IPS-11a (cell line): ENCODE measurements around the gene SNX17.

Experiments
- H3K4me3 ChIP-seq: one replicate; pipeline ENCODE4 v1.5.1; 2013; ENCODE audit warnings: low read depth, low read length, control low read depth

Gene SNX17

GRCh38 chr2:27363933-27364332 is 6.5 kb upstream of the SNX17 start:
- H3K4me3 ChIP-seq: no peak overlapping the region

- peak overlapping the region; percentile 97 for H3K4me3 ChIP-seq
These were observed 868 bp upstream of the SNX17 start for GRCh38 chr2:27369471-27370025.

- peak overlapping the region; percentile 97 for H3K4me3 ChIP-seq
These were observed 602 bp downstream of the SNX17 start for GRCh38 chr2:27370816-27371620.

- no peak overlapping the region for H3K4me3 ChIP-seq
These were observed 2.5 kb downstream of the SNX17 start for GRCh38 chr2:27372937-27373336.

- H3K4me3 ChIP-seq: no peak overlapping the region
These were observed 3.2 kb downstream of the SNX17 start for GRCh38 chr2:27373567-27373966.

- no peak overlapping the region for H3K4me3 ChIP-seq
These were observed 5.2 kb downstream of the SNX17 start for GRCh38 chr2:27375513-27376099.

- H3K4me3 ChIP-seq: no peak overlapping the region
These were observed 5.9 kb downstream of the SNX17 start for GRCh38 chr2:27376151-27376865.

- no peak overlapping the region for H3K4me3 ChIP-seq
These were observed 6.6 kb downstream of the SNX17 start for GRCh38 chr2:27376866-27377617.

GRCh38 chr2:27377618-27378095 is 7.2 kb downstream of the SNX17 start:
- no peak overlapping the region for H3K4me3 ChIP-seq

GRCh38 chr2:27378096-27378808 is 7.8 kb downstream of the SNX17 start:
- H3K4me3 ChIP-seq: no peak overlapping the region

- H3K4me3 ChIP-seq: no peak overlapping the region
These were observed 8.4 kb downstream of the SNX17 start for GRCh38 chr2:27378809-27379290.

GRCh38 chr2:27379383-27379835 is 9.0 kb downstream of the SNX17 start:
- peak overlapping the region; percentile 84 for H3K4me3 ChIP-seq

- H3K4me3 ChIP-seq: peak overlapping the region; percentile 84
These were observed 9.6 kb downstream of the SNX17 start for GRCh38 chr2:27379836-27380625.

GRCh38 chr2:27380626-27381545 is 10.5 kb downstream of the SNX17 start, which contains the start of gene ZNF513:
Gene ZNF513, minus strand, starts transcription at chr2:27380734. Its CDS starts 208 bp downstream, at chr2:27380526.
- peak within 1 kb of the TSS; percentile 84 for H3K4me3 ChIP-seq

GRCh38 chr2:27381577-27382181 is 11.3 kb downstream of the SNX17 start:
- no peak overlapping the region for H3K4me3 ChIP-seq

- no peak overlapping the region for H3K4me3 ChIP-seq
These were observed 20.6 kb downstream of the SNX17 start for GRCh38 chr2:27390822-27391679.
